ENCODE measurements around the gene PAQR3.
"Not testable (repeated sequence)": the region's sequence is repeated elsewhere in the genome, so short reads cannot be mapped to it uniquely, and the experiment has no call there.

PAQR3 gene

GRCh38 chr4:78878031-78878430 is 61.2 kb downstream of the PAQR3 start:
- no peaks in the 10 kb centered on the region for H3K9me3 ChIP-seq (ENCODE audit: control insufficient read depth, low read depth, low read length)
- H3K4me3 ChIP-seq (ENCODE audit: low read length), result no peak overlapping the region
- no peak overlapping the region for H3K27ac ChIP-seq (ENCODE audit: low read length)
- no peak overlapping the region for H3K9ac ChIP-seq (ENCODE audit: low read length)
- no peaks in the 10 kb centered on the region for H3K27me3 ChIP-seq (ENCODE audit: control insufficient read depth, insufficient read depth, low read length)
- peaks cover 14% of the 10 kb centered on the region for H3K36me3 ChIP-seq (ENCODE audit: control insufficient read depth, low read depth, low read length)
- peaks cover 11% of the 10 kb centered on the region for H3K4me1 ChIP-seq (ENCODE audit: control insufficient read depth, low read depth, low read length)

- Histone ChIP-seq H3K27ac (ENCODE audit: low read length) (no peak overlapping the region), H3K9ac (ENCODE audit: low read length) (no peak overlapping the region), H3K4me3 (ENCODE audit: low read length) (no peak overlapping the region), H3K4me1 (ENCODE audit: control insufficient read depth, low read depth, low read length) (peaks cover 11% of the 10 kb centered on the region), H3K27me3 (ENCODE audit: control insufficient read depth, insufficient read depth, low read length) (no peaks in the 10 kb centered on the region), H3K36me3 (ENCODE audit: control insufficient read depth, low read depth, low read length) (peaks cover 25% of the 10 kb centered on the region), H3K9me3 (ENCODE audit: control insufficient read depth, low read depth, low read length) (no peaks in the 10 kb centered on the region)
Observed at GRCh38 chr4:78876568-78877320, 62.5 kb downstream of the PAQR3 start.

- H3K4me3 ChIP-seq (ENCODE audit: low read length), result no peak overlapping the region
- no peak overlapping the region for H3K27ac ChIP-seq (ENCODE audit: low read length)
- H3K9me3 ChIP-seq (ENCODE audit: control insufficient read depth, low read depth, low read length), result no peaks in the 10 kb centered on the region
- H3K36me3 ChIP-seq (ENCODE audit: control insufficient read depth, low read depth, low read length), result peaks cover 35% of the 10 kb centered on the region
- H3K9ac ChIP-seq (ENCODE audit: low read length), result no peak overlapping the region
- H3K4me1 ChIP-seq (ENCODE audit: control insufficient read depth, low read depth, low read length), result no peaks in the 10 kb centered on the region
- H3K27me3 ChIP-seq (ENCODE audit: control insufficient read depth, insufficient read depth, low read length), result no peaks in the 10 kb centered on the region
Observed at GRCh38 chr4:78870056-78870455, 69.2 kb downstream of the PAQR3 start.

- H3K9me3 ChIP-seq (ENCODE audit: control insufficient read depth, low read depth, low read length); H3K27ac ChIP-seq (ENCODE audit: low read length); H3K4me3 ChIP-seq (ENCODE audit: low read length); H3K27me3 ChIP-seq (ENCODE audit: control insufficient read depth, insufficient read depth, low read length); H3K9ac ChIP-seq (ENCODE audit: low read length); H3K4me1 ChIP-seq (ENCODE audit: control insufficient read depth, low read depth, low read length): not testable (repeated sequence)
- peaks cover 31% of the 10 kb centered on the region for H3K36me3 ChIP-seq (ENCODE audit: control insufficient read depth, low read depth, low read length)
Observed at GRCh38 chr4:78868712-78869111, 70.5 kb downstream of the PAQR3 start.

- no peaks in the 10 kb centered on the region for H3K4me1 ChIP-seq (ENCODE audit: control insufficient read depth, low read depth, low read length)
- H3K4me3 ChIP-seq (ENCODE audit: low read length), result no peak overlapping the region
- no peaks in the 10 kb centered on the region for H3K27me3 ChIP-seq (ENCODE audit: control insufficient read depth, insufficient read depth, low read length)
- H3K9ac ChIP-seq (ENCODE audit: low read length), result no peak overlapping the region
- no peak overlapping the region for H3K27ac ChIP-seq (ENCODE audit: low read length)
- H3K36me3 ChIP-seq (ENCODE audit: control insufficient read depth, low read depth, low read length), result peaks cover 19% of the 10 kb centered on the region
- no peaks in the 10 kb centered on the region for H3K9me3 ChIP-seq (ENCODE audit: control insufficient read depth, low read depth, low read length)
Observed at GRCh38 chr4:78865451-78865850, 73.8 kb downstream of the PAQR3 start.

- Histone ChIP-seq H3K9ac (ENCODE audit: low read length) (no peak overlapping the region), H3K9me3 (ENCODE audit: control insufficient read depth, low read depth, low read length) (no peaks in the 10 kb centered on the region), H3K36me3 (ENCODE audit: control insufficient read depth, low read depth, low read length) (peaks cover 16% of the 10 kb centered on the region), H3K27me3 (ENCODE audit: control insufficient read depth, insufficient read depth, low read length) (no peaks in the 10 kb centered on the region), H3K4me3 (ENCODE audit: low read length) (no peak overlapping the region), H3K27ac (ENCODE audit: low read length) (no peak overlapping the region), H3K4me1 (ENCODE audit: control insufficient read depth, low read depth, low read length) (no peaks in the 10 kb centered on the region)
Observed at GRCh38 chr4:78864405-78865024, 74.7 kb downstream of the PAQR3 start.

- Histone ChIP-seq H3K36me3 (ENCODE audit: control insufficient read depth, low read depth, low read length) (peaks cover 16% of the 10 kb centered on the region), H3K9me3 (ENCODE audit: control insufficient read depth, low read depth, low read length) (no peaks in the 10 kb centered on the region), H3K4me1 (ENCODE audit: control insufficient read depth, low read depth, low read length) (no peaks in the 10 kb centered on the region), H3K27ac (ENCODE audit: low read length) (no peak overlapping the region), H3K27me3 (ENCODE audit: control insufficient read depth, insufficient read depth, low read length) (no peaks in the 10 kb centered on the region), H3K4me3 (ENCODE audit: low read length) (no peak overlapping the region), H3K9ac (ENCODE audit: low read length) (no peak overlapping the region)
Observed at GRCh38 chr4:78863991-78864390, 75.2 kb downstream of the PAQR3 start.

- Histone ChIP-seq H3K27ac (ENCODE audit: low read length) (no peak overlapping the region), H3K4me1 (ENCODE audit: control insufficient read depth, low read depth, low read length) (no peaks in the 10 kb centered on the region), H3K27me3 (ENCODE audit: control insufficient read depth, insufficient read depth, low read length) (no peaks in the 10 kb centered on the region), H3K9ac (ENCODE audit: low read length) (no peak overlapping the region), H3K4me3 (ENCODE audit: low read length) (no peak overlapping the region), H3K9me3 (ENCODE audit: control insufficient read depth, low read depth, low read length) (no peaks in the 10 kb centered on the region), H3K36me3 (ENCODE audit: control insufficient read depth, low read depth, low read length) (peaks cover 16% of the 10 kb centered on the region)
Observed at GRCh38 chr4:78863254-78863869, 75.9 kb downstream of the PAQR3 start.

GRCh38 chr4:78862314-78862737 is 76.9 kb downstream of the PAQR3 start:
- H3K27me3 ChIP-seq (ENCODE audit: control insufficient read depth, insufficient read depth, low read length), result no peaks in the 10 kb centered on the region
- no peak overlapping the region for H3K9ac ChIP-seq (ENCODE audit: low read length)
- no peak overlapping the region for H3K4me3 ChIP-seq (ENCODE audit: low read length)
- peaks cover 16% of the 10 kb centered on the region for H3K36me3 ChIP-seq (ENCODE audit: control insufficient read depth, low read depth, low read length)
- H3K27ac ChIP-seq (ENCODE audit: low read length), result no peak overlapping the region
- no peaks in the 10 kb centered on the region for H3K9me3 ChIP-seq (ENCODE audit: control insufficient read depth, low read depth, low read length)
- no peaks in the 10 kb centered on the region for H3K4me1 ChIP-seq (ENCODE audit: control insufficient read depth, low read depth, low read length)

All from iPS-18a (cell line).